ENCODE measurements around the gene RAB35.
"Not testable (repeated sequence)": the region's sequence is repeated elsewhere in the genome, so short reads cannot be mapped to it uniquely, and the experiment has no call there.

The RAB35 gene

DNA sequence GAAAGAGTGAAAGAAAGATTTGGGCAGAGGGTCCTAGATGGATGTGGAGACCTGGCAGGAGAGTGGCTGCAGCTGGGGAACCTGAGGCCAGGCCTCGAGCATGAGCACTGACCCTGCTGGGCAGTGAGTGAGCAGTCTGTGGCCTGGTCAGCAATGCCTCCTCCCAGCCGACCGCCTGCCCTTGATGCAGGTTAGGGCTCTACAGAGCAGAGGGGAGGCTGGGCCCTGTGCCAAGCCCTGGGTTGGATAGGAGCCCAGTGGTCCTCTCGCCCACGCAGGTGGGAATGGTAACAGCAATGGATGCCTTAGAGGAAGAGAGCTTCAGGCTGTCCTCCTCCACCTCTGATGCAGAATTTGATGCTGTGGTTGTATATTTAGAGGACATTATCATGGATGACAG lies 59.8 kb downstream of the RAB35 start:
- DNase-seq (ENCODE audit: extremely low read depth, low read depth) = no peak
- TF ChIP-seq, protein P1, sequence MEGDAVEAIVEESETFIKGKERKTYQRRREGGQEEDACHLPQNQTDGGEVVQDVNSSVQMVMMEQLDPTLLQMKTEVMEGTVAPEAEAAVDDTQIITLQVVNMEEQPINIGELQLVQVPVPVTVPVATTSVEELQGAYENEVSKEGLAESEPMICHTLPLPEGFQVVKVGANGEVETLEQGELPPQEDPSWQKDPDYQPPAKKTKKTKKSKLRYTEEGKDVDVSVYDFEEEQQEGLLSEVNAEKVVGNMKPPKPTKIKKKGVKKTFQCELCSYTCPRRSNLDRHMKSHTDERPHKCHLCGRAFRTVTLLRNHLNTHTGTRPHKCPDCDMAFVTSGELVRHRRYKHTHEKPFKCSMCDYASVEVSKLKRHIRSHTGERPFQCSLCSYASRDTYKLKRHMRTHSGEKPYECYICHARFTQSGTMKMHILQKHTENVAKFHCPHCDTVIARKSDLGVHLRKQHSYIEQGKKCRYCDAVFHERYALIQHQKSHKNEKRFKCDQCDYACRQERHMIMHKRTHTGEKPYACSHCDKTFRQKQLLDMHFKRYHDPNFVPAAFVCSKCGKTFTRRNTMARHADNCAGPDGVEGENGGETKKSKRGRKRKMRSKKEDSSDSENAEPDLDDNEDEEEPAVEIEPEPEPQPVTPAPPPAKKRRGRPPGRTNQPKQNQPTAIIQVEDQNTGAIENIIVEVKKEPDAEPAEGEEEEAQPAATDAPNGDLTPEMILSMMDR (IDR thresholded peaks at IDR 0.05; ENCODE audit: low read depth, low read length, missing control alignments) = no peak
- no peak overlapping the region for H3K4me3 ChIP-seq (replicated peaks; ENCODE audit: low read depth, low read length)

DNA sequence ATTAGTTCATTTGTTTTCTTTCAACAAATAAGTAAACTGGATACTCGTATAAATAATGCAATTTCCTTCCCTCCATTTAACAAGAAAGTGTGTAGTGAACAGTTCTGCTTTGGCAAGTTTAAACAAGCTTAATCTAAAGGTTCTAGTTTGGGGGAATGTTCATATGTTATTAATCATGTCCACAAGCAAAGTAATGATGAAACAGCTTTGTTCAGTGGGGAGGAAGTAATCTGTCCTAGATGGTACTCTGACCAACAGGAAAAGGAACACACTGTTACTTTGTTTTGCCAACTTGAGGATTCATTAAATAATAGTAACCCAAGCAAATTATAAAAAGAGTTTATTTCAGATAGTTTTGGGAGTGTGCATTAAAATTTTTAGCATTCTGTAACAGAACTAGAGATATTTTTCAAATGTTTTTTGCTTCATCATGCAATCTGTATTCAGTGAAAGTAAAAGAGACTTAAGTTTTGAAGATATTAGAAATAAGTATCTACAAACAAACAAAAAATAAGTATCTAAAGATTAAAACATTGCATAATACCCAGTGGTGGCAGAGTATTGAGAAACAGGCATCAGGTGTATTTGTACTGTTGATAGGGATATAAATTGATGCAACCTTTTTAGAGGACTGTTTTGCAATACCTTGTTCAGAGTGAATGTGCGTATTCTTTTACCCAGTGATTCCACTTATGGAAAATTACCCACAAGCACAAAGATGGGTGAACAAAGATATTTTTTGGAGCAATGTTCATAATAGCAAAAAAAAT lies 61.1 kb downstream of the RAB35 start:
- TF ChIP-seq, protein P1 (IDR thresholded peaks at IDR 0.05; ENCODE audit: low read depth, low read length, missing control alignments) = no peak
- H3K4me3 ChIP-seq (replicated peaks; ENCODE audit: low read depth, low read length) = no peak overlapping the region
- DNase-seq (ENCODE audit: extremely low read depth, low read depth) = peak; percentile 19

DNA sequence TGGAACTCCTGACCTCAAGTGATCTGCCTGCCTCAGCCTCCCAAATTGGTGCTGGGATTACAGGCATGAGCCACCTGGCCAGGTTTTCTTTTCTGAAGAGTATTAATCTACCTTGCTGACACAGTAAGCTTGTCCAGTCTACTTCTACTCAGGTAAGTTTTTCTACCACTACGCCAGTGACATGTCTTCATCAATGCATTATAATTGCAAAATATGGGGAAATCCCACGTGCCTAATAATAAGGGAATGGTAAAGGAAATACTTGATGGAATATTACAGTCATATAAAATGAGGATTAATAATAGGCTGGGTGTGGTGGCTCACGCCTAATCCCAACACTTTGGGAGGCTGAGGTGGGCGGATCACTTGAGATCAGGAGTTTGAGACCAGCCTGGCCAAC lies 62.3 kb downstream of the RAB35 start:
- TF ChIP-seq, protein P1 (IDR thresholded peaks at IDR 0.05; ENCODE audit: low read depth, low read length, missing control alignments) = no peak
- no peak overlapping the region for H3K4me3 ChIP-seq (replicated peaks; ENCODE audit: low read depth, low read length)
- no peak for DNase-seq (ENCODE audit: extremely low read depth, low read depth)

DNA sequence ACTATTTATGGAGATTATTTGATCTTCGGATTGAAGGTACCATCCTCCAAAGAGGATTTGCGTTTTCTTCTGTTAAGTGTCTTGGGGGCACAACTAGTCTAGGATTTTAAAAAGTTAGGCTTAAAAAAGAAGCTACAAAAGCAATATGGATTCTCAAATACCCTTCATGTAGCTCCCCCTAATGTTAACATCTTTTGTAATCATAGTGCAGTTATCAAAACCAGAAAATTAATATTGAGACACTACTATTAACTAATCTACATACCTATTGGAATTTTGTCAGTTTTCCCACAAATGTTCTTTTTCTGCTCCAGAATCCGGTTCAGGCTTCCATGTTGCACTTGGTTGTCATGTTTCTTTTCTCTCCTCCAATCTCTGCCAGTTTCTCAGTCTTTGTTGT lies 65.0 kb downstream of the RAB35 start:
- DNase-seq (ENCODE audit: extremely low read depth, low read depth) = no peak
- TF ChIP-seq, protein P1 (IDR thresholded peaks at IDR 0.05; ENCODE audit: low read depth, low read length, missing control alignments) = no peak

DNA sequence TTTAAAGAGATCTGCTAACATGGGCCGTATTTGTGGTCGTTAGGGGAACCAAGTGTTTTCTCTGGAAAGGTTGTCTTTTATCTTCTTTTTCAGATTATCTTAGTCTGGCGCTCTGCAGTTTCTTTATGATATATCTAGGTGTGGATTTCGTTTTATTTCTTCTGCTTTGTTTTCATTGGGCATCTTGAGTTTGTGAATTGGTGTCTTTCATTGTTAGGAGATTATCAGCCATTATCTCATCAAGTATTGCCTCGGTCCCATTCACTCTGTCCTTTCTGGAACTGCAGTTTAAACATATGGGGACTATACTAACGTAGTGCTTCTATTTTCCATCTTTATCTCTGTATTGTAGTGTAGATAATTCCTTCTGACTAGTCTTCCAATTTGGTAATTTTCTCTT lies 67.1 kb downstream of the RAB35 start:
- TF ChIP-seq, protein P1 (IDR thresholded peaks at IDR 0.05; ENCODE audit: low read depth, low read length, missing control alignments) = no peak
- H3K4me3 ChIP-seq (replicated peaks; ENCODE audit: low read depth, low read length) = no peak overlapping the region
- no peak for DNase-seq (ENCODE audit: extremely low read depth, low read depth)

More for the DNA sequence above, 65.0 kb downstream of the RAB35 start:
- no peak overlapping the region for H3K4me3 ChIP-seq (replicated peaks; ENCODE audit: low read depth, low read length)

DNA sequence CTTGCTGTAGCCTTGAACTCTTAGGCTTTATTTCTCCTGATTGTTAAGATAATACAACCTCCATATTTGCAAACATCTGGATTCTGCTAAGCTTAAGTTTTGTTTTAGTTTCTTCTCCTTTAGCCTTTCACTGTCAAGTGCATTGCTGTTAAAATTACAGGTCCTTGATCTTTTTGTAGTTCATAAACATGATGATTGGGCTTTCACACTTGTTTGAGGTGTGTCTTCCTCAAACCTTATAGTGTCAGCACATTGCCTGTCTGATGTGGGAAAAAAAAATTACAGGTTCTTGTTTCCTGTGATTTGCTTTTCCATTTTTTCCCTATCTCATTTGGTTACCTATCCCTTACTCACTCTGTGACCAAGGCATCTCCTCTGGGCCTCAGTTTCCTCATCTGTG lies 68.3 kb downstream of the RAB35 start:
- no peak overlapping the region for H3K4me3 ChIP-seq (replicated peaks; ENCODE audit: low read depth, low read length)
- no peak for DNase-seq (ENCODE audit: extremely low read depth, low read depth)
- TF ChIP-seq, protein P1 (IDR thresholded peaks at IDR 0.05; ENCODE audit: low read depth, low read length, missing control alignments) = no peak

DNA sequence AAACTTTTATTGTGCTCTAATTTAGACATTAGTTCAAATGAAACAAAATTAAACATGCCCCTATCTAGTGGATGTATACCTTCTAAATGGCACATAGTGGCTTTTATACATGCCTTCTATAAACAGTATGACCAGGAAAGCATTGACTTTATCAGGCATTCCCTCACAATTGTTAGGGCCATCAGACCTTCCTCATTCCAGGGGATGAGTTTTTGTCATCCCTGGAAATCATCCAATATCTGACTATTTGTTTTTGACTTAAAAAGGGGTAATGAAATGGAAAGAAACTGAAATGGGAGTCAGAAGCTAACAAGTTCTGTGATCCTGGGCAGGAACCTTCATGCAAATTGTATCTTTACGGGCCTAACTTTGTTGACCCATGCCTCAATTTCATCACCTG lies 69.5 kb downstream of the RAB35 start:
- TF ChIP-seq, protein P1 (IDR thresholded peaks at IDR 0.05; ENCODE audit: low read depth, low read length, missing control alignments) = no peak
- no peak overlapping the region for H3K4me3 ChIP-seq (replicated peaks; ENCODE audit: low read depth, low read length)
- no peak for DNase-seq (ENCODE audit: extremely low read depth, low read depth)

DNA sequence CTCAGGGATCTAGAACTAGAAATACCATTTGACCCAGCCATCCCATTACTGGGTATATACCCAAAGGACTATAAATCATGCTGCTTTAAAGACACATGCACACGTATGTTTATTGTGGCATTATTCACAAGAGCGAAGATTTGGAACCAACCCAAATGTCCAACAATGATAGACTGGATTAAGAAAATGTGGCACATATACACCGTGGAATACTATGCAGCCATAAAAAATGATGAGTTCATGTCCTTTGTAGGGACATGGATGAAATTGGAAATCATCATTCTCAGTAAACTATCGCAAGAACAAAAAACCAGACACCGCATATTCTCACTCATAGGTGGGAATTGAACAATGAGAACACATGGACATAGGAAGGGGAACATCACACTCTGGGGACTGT lies 71.2 kb downstream of the RAB35 start:
- not testable (repeated sequence) for H3K4me3 ChIP-seq (replicated peaks; ENCODE audit: low read depth, low read length); DNase-seq (ENCODE audit: extremely low read depth, low read depth)
